ENCODE results near the gene AMMECR1. TPM values are rescaled to one million over a fixed set of nuclear protein-coding genes. Genes with fewer than 3 reads are reported as not detected.

AMMECR1 gene
- total RNA-seq, 2 donors from 2014 or later, result 10.4 to 14.4 TPM

GRCh38 chrX:110182362-110182761 is 135.5 kb downstream of the AMMECR1 start:
- Histone ChIP-seq H3K9me3 (no peaks in the 10 kb centered on the region), H3K27ac (no peak overlapping the region), H3K4me3 (no peak overlapping the region), H3K36me3 (no peaks in the 10 kb centered on the region), H3K27me3 (no peaks in the 10 kb centered on the region), H3K4me1 (no peaks in the 10 kb centered on the region), H3K9ac (ENCODE audit: low read depth in 2 of 2, low read length in 2 of 2) (no peak overlapping the region)
- TF ChIP-seq CTCF (IDR thresholded peaks at IDR 0.05), result no peak
- DNase-seq, result no peak
- intact Hi-C loops (cut with DNase I), result no loop called here

- Histone ChIP-seq H3K27me3 (no peaks in the 10 kb centered on the region), H3K27ac (no peak overlapping the region), H3K4me1 (no peaks in the 10 kb centered on the region), H3K4me3 (no peak overlapping the region), H3K9me3 (no peaks in the 10 kb centered on the region), H3K9ac (ENCODE audit: low read depth in 2 of 2, low read length in 2 of 2) (no peak overlapping the region), H3K36me3 (no peaks in the 10 kb centered on the region)
- intact Hi-C loops (cut with DNase I), result no loop called here
- TF ChIP-seq CTCF (IDR thresholded peaks at IDR 0.05), result no peak
- DNase-seq, result no peak
Observed at GRCh38 chrX:110181459-110182137, 136.3 kb downstream of the AMMECR1 start.

GRCh38 chrX:110180928-110181310 is 137.0 kb downstream of the AMMECR1 start:
- H3K9ac ChIP-seq (ENCODE audit: low read depth in 2 of 2, low read length in 2 of 2), result no peak overlapping the region
- no peaks in the 10 kb centered on the region for H3K9me3 ChIP-seq
- intact Hi-C loops (cut with DNase I), result no loop called here
- H3K36me3 ChIP-seq, result no peaks in the 10 kb centered on the region
- H3K27me3 ChIP-seq, result no peaks in the 10 kb centered on the region
- H3K4me1 ChIP-seq, result no peaks in the 10 kb centered on the region
- H3K27ac ChIP-seq, result no peak overlapping the region
- no peak for TF ChIP-seq CTCF (IDR thresholded peaks at IDR 0.05)
- no peak for DNase-seq
- no peak overlapping the region for H3K4me3 ChIP-seq

GRCh38 chrX:110180176-110180927 is 137.5 kb downstream of the AMMECR1 start:
- TF ChIP-seq CTCF (IDR thresholded peaks at IDR 0.05), result no peak
- no peaks in the 10 kb centered on the region for H3K36me3 ChIP-seq
- no peak for DNase-seq
- no peaks in the 10 kb centered on the region for H3K27me3 ChIP-seq
- H3K4me1 ChIP-seq, result no peaks in the 10 kb centered on the region
- intact Hi-C loops (cut with DNase I), result no loop called here
- H3K9ac ChIP-seq (ENCODE audit: low read depth in 2 of 2, low read length in 2 of 2), result no peak overlapping the region
- no peaks in the 10 kb centered on the region for H3K9me3 ChIP-seq
- no peak overlapping the region for H3K27ac ChIP-seq
- H3K4me3 ChIP-seq, result no peak overlapping the region

- H3K36me3 ChIP-seq, result no peaks in the 10 kb centered on the region
- no peak overlapping the region for H3K27ac ChIP-seq
- H3K27me3 ChIP-seq, result no peaks in the 10 kb centered on the region
- H3K9ac ChIP-seq (ENCODE audit: low read depth in 2 of 2, low read length in 2 of 2), result no peak overlapping the region
- H3K4me1 ChIP-seq, result no peaks in the 10 kb centered on the region
- no peak overlapping the region for H3K4me3 ChIP-seq
- DNase-seq, result no peak
- intact Hi-C loops (cut with DNase I), result no loop called here
- TF ChIP-seq CTCF (IDR thresholded peaks at IDR 0.05), result no peak
- H3K9me3 ChIP-seq, result no peaks in the 10 kb centered on the region
Observed at GRCh38 chrX:110178179-110178865, 139.6 kb downstream of the AMMECR1 start.

Measured in colonic mucosa (tissue), 4 donors.